ENCODE results near the gene FLII.
"Not testable (repeated sequence)": the region's sequence is repeated elsewhere in the genome, so short reads cannot be mapped to it uniquely, and the experiment has no call there.

The FLII gene

DNA sequence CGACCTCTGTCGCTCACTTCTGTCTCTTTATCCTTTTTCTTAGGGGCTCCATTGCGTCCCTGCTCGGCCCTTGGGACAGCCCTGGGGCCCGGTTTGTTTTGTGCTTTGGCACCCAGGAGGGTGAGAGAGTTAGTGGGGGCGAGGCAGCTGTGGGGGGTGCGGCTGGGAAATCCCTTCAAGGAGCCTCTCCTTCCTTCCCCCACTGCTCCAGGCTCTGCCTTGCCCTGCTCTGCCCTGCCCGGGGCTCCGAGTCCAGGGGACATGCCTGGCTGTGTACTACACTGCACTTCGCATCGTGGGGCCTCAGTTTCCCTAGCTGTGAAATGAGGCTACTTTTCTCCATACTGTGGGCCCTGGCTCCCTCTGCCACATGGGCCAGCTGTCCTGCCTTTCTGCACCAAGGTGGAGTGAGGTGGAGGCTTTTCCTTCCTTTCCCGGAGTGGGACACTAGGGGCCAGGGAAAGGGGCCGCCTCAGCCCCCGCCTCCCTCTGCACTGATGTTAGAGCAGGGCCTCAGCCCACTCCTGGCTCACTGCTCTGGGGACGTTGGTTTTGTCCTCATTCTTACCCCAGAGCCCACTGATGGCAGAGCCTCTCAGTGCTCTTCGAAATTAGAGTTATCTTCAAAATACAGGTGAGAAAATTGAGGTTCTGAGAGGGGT is 32.1 kb downstream of the FLII start:
- Histone ChIP-seq H3K27ac (peak overlapping the region in 18 of 21 experiments; percentile 29 to 84 (median 70)), H3K4me3 (peak overlapping the region; percentile 44 to 71 (median 63))

DNA sequence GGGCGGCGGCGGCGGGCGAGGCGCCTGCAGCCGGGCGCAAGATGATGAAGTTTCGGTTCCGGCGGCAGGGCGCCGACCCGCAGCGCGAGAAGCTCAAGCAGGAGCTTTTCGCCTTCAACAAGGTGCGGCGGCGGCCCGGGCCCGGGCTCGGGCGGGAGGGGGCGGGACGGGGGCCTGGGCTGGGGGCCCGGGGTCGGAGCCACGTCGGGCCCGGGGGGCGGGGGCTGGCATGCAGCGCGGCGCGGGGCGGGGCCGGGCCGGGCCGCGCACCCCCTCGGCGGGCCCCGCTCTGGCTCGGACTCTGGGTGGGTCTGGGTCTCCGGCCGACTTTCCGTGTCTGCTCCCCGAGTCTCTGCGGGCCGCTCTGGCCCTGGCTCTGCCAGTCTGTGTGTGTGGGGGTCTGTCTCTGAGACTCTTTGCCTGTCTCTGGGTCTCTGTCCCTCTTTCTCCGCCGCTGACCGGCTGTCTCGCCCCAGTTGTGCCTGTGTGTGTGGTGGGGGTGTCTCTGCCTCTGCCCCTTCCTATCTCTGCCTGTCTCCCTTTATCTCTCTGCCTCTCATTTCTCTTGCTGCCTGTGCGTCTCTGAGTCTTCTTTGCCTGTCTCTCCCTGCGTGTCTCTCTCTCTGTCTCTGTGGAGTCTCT is 32.8 kb downstream of the FLII start:
- Histone ChIP-seq H3K4me3 (peak overlapping the region; percentile 44 to 71 (median 63)), H3K27ac (peak overlapping the region in 18 of 21 experiments; percentile 29 to 84 (median 70))

DNA sequence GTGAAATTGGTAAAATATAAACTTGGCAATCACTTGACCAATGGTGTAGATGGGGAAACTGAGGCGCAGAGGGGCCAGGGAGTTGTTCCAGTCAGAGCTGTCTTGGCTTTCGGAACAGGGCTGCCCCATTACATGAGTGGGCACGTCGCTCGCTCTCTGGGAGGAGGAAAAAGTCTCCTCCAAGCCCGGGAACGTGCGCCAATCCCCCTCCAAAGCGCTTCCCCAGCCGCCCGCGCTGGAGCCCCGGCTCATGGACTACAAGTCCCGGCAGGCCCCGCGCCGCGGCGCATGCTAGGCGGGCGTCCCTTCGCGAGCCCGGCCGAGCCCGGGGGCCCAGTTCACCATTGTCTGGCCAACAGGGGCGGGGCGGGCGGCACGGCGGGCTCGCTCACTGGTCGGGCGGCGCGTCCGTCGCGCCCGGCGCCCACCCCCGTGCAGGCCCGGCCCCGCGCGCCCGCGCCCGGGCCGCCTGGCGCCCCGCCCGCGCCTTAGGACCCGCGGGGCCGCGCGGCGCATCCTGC is 33.4 kb downstream of the FLII start, which contains the start of gene LLGL1:
TSS of gene LLGL1 (plus strand) at position 515 of the 521 bp plus-strand sequence. CDS start 48 bp downstream, outside the sequence.
- H3K4me3 ChIP-seq, result peak within 1 kb of the TSS; percentile 44 to 71 (median 63)
- peak within 1 kb of the TSS in 18 of 21 experiments; percentile 29 to 84 (median 70) for H3K27ac ChIP-seq

DNA sequence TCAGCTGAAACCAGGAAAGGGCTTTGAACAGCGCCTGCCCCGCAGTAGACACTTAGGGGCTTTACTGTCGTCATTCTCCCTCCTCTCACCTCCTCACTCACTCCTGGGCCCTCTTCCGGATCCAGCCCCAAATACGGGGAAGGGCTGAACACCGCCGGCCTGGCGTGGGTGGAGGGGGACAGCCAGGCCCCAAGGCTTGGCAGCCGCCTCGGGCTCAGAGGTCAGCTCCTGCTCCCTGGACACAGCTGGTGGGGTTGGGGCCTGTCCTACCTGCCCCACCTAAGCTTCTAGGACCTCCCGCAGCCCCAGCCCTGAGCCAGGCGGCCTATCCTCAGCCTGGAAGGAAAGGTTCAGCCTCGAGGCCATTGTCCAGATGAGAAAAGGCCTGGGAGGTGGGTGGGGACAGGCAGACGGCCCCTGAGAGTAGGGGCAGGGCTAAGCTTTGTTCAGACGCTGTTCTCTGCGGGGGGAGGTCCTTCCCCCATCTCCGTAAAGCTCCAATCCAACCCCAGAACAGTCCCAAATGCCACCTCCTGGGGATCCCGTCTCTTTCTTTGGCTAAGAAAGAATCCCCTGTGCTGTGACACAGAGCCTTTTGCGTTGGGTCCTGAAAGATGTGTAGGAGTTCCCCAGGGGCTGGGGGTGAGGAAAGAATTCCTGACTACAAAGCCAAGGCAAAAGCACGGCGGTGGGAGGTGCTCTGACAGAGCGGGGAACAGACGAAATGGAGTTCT is 34.0 kb downstream of the FLII start:
- Histone ChIP-seq H3K4me3 (peak overlapping the region in 5 of 7 experiments; percentile 9 to 63 (median 23)), H3K27ac (peak overlapping the region in 8 of 21 experiments; percentile 25 to 82 (median 49))

DNA sequence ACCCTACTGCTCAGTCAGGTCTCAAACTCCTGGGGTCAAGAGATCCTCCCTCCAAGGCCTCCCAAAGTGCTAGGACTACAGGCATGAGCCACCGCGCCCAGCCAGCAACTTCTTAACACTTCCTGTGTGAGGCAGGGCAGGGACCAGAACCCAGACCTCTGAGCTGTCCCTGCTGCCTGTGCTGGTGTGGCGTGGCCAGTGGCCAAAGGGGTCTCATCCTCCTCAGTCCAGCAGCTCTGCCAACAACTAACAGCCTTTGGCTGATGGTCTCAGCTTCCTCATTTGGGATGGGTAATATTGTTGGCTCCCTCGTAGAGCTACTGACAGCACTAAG is 34.5 kb downstream of the FLII start:
- no peak overlapping the region for H3K4me3 ChIP-seq
- H3K27ac ChIP-seq, result no peak overlapping the region

DNA sequence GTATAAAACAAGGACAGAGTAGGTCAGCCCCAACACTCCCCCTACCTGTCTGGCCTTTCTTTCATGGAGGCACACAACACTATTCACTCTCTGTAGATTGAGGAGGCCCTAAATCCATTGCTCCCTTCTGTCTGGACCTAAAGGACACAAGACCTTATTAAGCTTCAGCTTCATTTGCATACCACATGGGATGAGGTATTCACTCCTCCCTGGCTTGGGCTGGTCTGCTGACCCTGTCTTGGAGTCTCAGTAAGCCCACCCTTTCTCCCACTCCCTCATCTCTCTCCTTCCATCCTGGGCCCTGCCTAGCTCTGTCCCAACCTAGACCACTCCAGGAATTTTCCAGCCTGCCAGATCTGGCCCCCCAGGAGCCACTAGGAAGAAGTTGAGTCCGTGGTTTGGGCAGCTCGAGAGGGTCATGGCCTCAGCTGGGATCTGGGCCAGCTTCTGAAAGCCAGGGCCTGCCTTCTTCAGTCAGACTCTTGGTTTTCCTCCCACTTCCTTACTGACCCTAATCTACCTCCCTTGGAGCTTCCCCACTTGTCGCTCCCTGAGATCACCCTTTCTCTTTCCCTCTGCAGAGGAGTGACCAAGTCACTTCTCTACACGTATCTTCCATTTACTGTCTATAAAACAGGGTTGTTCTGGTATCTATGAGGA is 39.7 kb downstream of the FLII start:
- H3K4me3 ChIP-seq, result no peak overlapping the region
- H3K27ac ChIP-seq, result no peak overlapping the region

DNA sequence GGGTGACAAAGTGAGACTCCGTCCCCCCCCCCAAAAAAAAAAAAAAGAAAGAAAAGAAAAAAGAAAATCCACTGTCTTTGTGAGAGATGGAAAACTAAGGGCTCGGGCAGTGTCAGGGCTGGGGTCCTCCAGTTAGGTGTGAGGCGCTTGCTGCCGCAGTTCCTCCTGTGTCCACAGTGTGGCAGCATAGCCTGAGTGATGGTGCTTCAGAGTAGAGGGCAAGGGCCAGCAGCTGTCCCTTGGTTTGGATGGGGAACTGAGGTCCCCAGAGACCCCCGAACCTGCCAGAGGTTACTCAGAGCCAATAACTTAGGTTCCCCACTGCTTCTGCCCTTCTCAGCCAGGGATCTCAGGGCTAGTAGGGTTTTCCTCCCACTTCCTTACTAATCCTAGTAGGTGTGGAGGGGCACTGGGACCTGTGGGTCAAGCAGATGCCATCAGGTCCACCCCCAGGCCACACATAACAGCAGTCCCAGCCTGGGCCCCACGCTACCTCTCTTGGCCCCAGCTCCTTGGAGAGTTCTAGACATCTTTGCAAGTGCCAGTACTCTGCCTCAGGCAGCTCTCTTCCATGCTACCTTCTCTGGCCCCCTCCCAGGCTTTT is 41.0 kb downstream of the FLII start:
- H3K27ac ChIP-seq, result no peak overlapping the region
- H3K4me3 ChIP-seq, result no peak overlapping the region

DNA sequence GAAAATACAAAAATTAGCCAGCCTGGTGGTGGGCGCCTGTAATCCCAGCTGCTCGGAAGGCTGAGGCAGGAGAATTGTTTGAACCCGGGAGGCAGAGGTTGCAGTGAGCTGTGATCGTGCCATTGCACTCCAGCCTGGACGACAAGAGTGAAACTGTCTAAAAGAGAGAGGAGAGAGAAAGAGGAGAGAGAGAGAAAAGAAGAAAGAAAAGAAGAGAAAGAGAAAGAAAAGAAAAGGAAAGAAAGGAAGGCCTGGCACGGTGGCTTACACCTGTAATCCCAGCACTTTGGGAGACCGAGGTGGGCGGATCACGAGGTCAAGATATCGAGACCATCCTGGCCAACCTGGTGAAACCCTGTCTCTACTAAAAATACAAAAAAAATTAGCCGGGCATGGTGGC is 41.6 kb downstream of the FLII start:
- H3K4me3 ChIP-seq, H3K27ac ChIP-seq: not testable (repeated sequence)

DNA sequence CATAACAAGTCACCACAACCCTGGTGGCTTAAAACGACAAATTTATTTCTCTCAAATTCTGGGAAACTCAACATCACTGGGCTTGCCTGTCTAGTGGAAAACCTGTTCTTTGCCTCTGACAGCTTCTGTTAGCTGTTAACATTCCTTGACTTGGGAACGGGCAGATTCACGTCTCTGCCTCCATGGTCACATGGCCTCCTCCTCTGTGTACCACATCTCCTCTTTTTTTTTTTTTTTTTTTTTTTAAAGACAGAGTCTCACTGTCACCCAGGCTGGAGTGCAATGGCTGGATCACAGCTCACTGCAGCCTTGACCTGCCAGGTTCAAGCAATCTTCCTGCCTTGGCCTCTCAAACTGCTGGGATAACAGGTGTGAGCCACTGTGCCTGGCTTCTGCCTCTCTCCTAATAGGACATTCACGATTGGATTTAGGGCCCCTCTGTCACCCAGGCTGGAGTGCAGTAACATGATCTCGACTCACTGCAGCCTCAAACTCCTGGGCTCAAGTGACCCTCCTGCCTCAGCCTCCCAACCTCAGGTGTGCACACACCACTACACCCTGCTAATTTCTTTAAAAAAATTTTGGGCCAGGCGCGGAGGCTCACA is 44.8 kb downstream of the FLII start:
- H3K4me3 ChIP-seq, result no peak overlapping the region
- H3K27ac ChIP-seq, result no peak overlapping the region

DNA sequence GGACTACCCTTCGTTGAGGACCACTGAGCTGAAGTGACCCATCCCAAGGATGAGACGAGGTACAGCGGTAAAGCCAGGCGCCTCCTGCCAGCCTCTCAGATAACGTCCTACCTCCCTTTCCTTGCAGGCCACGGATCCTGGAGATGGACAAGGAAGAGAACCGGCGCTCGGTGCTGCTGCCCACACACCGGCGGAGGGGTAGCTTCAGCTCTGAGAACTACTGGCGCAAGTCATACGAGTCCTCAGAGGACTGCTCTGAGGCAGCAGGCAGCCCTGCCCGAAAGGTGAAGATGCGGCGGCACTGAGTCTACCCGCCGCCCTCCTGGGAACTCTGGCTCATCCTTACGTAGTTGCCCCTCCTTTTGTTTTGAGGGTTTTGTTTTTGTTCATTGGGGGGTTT is 50.4 kb downstream of the FLII start:
- H3K4me3 ChIP-seq, result no peak overlapping the region

DNA sequence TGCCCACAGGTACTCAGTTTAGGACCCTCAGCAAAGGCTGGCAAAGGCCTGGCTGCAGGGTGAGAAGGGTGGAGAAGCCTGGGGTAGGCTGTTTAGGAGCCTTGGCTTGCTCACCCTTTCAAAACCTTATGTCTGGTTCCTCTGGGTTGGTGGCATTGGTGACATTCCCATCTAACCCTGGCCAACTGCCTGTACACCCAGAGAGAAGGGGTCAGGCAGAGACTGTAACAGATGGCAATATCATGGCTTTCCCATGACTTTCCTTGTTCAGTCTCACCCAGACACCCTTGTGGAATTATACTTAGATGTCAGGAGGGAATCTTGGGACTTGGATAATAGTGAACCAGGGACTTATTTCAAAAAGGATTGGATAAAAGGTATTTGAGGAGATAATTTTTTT is 51.6 kb downstream of the FLII start:
- no peak overlapping the region for H3K27ac ChIP-seq
- no peak overlapping the region for H3K4me3 ChIP-seq

More for the DNA sequence above, 50.4 kb downstream of the FLII start:
- H3K27ac ChIP-seq, result no peak overlapping the region

DNA sequence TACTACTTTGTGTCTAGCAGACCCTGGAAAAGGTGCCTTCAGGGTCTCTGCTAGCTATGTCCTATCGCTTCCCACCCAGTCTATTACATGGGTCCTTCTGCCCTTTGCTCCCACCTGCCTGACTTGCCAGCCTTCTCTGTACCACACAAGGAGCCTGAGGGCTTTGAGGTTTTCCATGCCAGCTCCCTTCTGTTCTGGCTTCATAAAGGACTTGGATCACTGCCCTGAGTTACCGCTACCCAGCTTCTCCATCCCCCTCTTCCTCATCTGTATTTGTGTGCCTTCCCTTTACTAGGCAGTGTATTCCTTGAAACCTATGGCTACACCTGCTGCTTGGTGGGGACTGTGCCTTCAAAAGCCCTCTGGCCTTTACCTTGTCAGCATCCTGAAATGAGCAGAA is 52.7 kb downstream of the FLII start:
- Histone ChIP-seq H3K27ac (no peak overlapping the region), H3K4me3 (no peak overlapping the region)

DNA sequence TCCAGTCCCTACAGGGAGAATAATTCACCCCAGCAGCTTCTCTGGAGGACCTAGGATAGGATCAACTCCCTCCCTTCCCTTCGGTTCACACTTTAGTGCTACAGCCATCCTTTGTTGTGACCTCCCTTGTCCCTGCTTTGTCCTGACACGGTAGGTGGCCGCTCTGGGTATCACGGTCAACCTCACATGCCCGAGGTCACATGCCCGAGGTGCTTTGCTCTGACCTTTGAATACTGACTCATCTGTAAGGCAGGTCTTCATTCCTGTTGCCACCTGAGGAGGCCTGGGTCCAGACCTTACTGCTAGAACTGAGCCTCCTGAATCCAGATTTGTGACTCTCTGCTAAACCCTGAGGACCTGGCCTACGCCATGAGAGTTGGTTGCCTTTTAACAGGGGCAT is 55.2 kb downstream of the FLII start:
- H3K27ac ChIP-seq, result no peak overlapping the region

DNA sequence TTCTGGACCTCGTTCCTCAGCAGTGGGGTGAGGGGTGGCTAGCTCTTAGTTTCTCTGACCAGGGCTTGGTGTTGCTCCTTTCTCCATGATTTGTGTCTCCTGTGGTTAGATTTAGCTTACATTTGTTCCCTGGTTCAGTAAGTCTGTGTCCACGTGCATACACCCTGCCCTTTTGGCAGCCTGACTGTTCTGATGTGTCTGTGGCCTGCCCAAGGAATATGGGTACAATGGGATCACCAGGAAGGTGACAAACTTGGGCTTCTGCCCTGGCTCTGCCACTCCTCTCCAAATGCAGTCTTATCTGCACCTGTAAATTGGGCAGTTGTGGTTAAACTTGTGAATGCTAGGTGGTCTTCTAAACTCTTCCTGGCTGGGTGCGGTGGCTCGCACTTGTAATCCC is 57.4 kb downstream of the FLII start:
- no peak overlapping the region for H3K27ac ChIP-seq

More for the DNA sequence above, 55.2 kb downstream of the FLII start:
- no peak overlapping the region for H3K4me3 ChIP-seq

DNA sequence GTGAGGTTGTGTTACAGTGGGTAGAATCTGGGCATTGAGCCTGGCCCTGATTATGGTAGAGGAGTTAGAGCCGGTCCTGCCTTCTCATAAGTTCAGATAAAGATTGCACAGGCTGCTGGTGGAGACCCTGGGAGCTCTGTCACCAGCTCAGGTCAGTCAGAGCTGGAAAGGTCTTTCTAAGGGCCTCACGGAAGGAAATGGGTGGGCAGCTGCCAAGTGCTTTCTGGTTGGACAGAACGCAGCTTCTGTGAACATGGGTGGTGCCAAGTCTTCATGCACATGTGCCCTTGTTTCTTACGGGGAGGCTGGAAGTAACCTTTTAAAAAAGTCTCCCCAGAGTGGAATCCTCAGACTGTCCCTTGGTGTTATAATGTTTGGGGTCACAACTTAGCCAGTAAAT is 60.0 kb downstream of the FLII start:
- H3K27ac ChIP-seq, result no peak overlapping the region
- no peak overlapping the region for H3K4me3 ChIP-seq

More for the DNA sequence above, 57.4 kb downstream of the FLII start:
- H3K4me3 ChIP-seq, result no peak overlapping the region

DNA sequence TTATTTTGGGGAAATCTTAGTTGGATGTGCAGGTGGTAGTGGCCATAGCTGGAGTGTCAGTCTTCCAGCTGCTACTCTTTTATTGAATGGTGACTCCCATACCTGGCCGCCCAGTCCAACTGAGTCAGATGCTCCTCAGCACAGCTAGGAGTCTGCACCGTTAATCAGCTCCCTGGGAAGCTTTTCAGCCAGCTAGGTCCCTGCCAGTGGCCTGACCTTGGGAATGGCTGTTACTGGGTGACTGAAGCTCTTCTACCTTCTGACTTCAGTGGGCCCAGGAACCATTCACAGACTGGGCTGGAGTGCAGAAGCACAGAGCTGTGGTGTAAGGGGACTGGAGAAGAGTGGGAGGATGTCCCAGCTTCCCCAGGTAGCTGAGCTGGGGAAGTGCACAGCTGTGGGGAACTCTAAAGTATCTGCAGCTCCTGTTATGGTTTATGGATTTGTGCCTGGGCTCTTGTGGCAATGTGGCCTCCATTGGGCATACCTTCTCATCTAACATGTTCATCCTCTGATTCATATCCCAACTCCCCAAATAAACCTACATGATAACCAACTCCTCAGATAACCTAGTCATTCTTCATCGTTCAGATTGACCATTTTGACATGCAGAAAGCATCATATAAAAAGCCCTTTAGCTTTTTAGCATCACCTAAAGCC is 60.9 kb downstream of the FLII start:
- H3K4me3 ChIP-seq, result no peak overlapping the region
- no peak overlapping the region for H3K27ac ChIP-seq

DNA sequence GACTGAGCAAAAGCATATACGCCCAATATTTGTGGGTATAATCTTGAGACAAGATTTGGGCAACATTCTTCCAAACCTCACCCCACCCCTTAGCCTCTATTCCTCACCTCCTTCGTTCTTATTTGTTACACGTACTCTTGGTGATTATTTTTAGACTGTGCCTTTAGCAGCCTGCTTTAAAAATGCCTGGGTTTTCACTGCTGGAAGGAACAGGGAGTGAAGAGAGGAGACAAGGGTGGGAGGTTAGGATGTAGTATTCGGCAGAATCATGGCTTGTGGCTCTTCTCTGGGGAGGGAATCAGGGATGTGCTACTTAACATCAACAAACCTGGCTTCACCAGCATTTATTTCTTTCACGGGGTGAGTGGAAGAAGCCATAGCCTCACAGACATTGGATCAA is 63.3 kb downstream of the FLII start:
- Histone ChIP-seq H3K27ac (no peak overlapping the region), H3K4me3 (no peak overlapping the region)
